Fibroblast of lung (primary cell): ENCODE data around the gene MRC1. TPM values are rescaled to one million over a fixed set of nuclear protein-coding genes. Genes with fewer than 3 reads are reported as not detected.
A peak's percentile ranks its signal among the peaks of the same experiment; 100 is the strongest.

ENCODE experiments used
- DNase-seq, 2 donors: peaks; one replicate each; pipeline versions ENCODE4 v3.0.0 to v3.0.0-alpha.2; 2010; ENCODE audit warnings: low read depth in 2 of 2
- H2AFZ ChIP-seq: 2 replicates; pipeline ENCODE4 v1.5.1; 2012; ENCODE audit warnings: low read length, control low read depth, inconsistent platforms
- H3K27ac ChIP-seq: 2 replicates; pipeline ENCODE4 v1.5.1; 2011; ENCODE audit warnings: low read length, control low read depth; ENCODE audit not compliant: insufficient read depth
- H3K27me3 ChIP-seq: 2 replicates; pipeline ENCODE4 v1.5.1; 2011; ENCODE audit warnings: mild to moderate bottlenecking, low read length; ENCODE audit not compliant: control insufficient read depth, insufficient read depth
- H3K36me3 ChIP-seq: 2 replicates; pipeline ENCODE4 v1.5.1; 2011; ENCODE audit warnings: low read length; ENCODE audit not compliant: control insufficient read depth, insufficient read depth
- H3K4me1 ChIP-seq: 2 replicates; pipeline ENCODE4 v1.5.1; 2011; ENCODE audit warnings: low read length; ENCODE audit not compliant: control insufficient read depth, insufficient read depth; ENCODE audit errors: extremely low read depth
- H3K4me2 ChIP-seq: 2 replicates; pipeline ENCODE4 v1.5.1; 2011; ENCODE audit warnings: low read length, control low read depth; ENCODE audit not compliant: insufficient read depth; ENCODE audit errors: extremely low read depth
- H3K4me3 ChIP-seq, 4 experiments: fragments of 200-600 bp in 1 of 4; sonication (generic) in 1 of 4; replicated peaks in 1 of 4; 2 replicates each; pipeline ENCODE4 v1.5.1; 2011 to 2016; ENCODE audit warnings: low read length in 4 of 4, low read depth in 3 of 4, mild to moderate bottlenecking in 3 of 4, control low read depth in 2 of 4, inconsistent platforms in 1 of 4, mixed read lengths in 1 of 4; ENCODE audit not compliant: insufficient read depth in 1 of 4; ENCODE audit errors: control extremely low read depth in 1 of 4
- H3K79me2 ChIP-seq: 2 replicates; pipeline ENCODE4 v1.5.1; 2012; ENCODE audit warnings: mild to moderate bottlenecking, low read length, inconsistent platforms; ENCODE audit not compliant: control insufficient read depth, insufficient read depth
- H3K9ac ChIP-seq: 2 replicates; pipeline ENCODE4 v1.5.1; 2011; ENCODE audit warnings: mild to moderate bottlenecking, low read length, control low read depth; ENCODE audit not compliant: insufficient read depth
- H3K9me3 ChIP-seq: 2 replicates; pipeline ENCODE4 v1.5.1; 2012; ENCODE audit warnings: low read depth, low read length; ENCODE audit not compliant: control insufficient read depth, insufficient read depth
- H4K20me1 ChIP-seq: 2 replicates; pipeline ENCODE4 v1.5.1; 2011; ENCODE audit warnings: low read length; ENCODE audit not compliant: control insufficient read depth, insufficient read depth; ENCODE audit errors: extremely low read depth
- EZH2 ChIP-seq: IDR thresholded peaks from 2 replicates; pipeline ENCODE4 v1.5.1; 2012; ENCODE audit warnings: low read length, control low read depth, mild to moderate bottlenecking; ENCODE audit errors: missing control alignments
- polyA plus RNA-seq, 2 donors: library from polyadenylated mRNA; depleted of rRNA in 1 of 2; stranded (reverse) in 1 of 2; unstranded in 1 of 2; fragments of >200 nt; gene quantifications; 2 replicates each; pipeline ENCODE4 v1.2.1, GENCODE V29; 2011 to 2012; ENCODE audit warnings: missing spikeins in 1 of 2
- total RNA-seq: library from RNA; depleted of rRNA; stranded (reverse); fragments of >200 nt; gene quantifications from 2 replicates; pipeline ENCODE4 v1.2.1, GENCODE V29; 2014
- TF ChIP-seq, protein P1 (sequence below), 2 donors: IDR thresholded peaks in 1 of 2; conservative IDR thresholded peaks in 1 of 2; 1 replicate in 1 of 2; 2 replicates in 1 of 2; pipeline ENCODE4 v1.5.1; 2011 to 2012; ENCODE audit warnings: low read length in 2 of 2, control low read depth in 1 of 2, inconsistent platforms in 1 of 2, low read depth in 1 of 2, mild to moderate bottlenecking in 1 of 2

MRC1 gene
- total and polyA plus RNA-seq, 2 donors (not counting 1 experiment from before 2014, with no cell fraction given) = 0.01 TPM; not detected in 1

GRCh38 chr10:17831896-17832295 is 22.7 kb downstream of the MRC1 start:
- H4K20me1 ChIP-seq = no peaks in the 10 kb centered on the region
- no peak overlapping the region for H2AFZ ChIP-seq
- no peaks in the 10 kb centered on the region for H3K9me3 ChIP-seq
- H3K36me3 ChIP-seq = no peaks in the 10 kb centered on the region
- no peak overlapping the region for H3K9ac ChIP-seq
- H3K4me2 ChIP-seq = no peak overlapping the region
- peaks cover 6% of the 10 kb centered on the region for H3K4me1 ChIP-seq
- DNase-seq = no peak
- TF ChIP-seq, protein P1, sequence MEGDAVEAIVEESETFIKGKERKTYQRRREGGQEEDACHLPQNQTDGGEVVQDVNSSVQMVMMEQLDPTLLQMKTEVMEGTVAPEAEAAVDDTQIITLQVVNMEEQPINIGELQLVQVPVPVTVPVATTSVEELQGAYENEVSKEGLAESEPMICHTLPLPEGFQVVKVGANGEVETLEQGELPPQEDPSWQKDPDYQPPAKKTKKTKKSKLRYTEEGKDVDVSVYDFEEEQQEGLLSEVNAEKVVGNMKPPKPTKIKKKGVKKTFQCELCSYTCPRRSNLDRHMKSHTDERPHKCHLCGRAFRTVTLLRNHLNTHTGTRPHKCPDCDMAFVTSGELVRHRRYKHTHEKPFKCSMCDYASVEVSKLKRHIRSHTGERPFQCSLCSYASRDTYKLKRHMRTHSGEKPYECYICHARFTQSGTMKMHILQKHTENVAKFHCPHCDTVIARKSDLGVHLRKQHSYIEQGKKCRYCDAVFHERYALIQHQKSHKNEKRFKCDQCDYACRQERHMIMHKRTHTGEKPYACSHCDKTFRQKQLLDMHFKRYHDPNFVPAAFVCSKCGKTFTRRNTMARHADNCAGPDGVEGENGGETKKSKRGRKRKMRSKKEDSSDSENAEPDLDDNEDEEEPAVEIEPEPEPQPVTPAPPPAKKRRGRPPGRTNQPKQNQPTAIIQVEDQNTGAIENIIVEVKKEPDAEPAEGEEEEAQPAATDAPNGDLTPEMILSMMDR (conservative IDR thresholded peaks at IDR 0.05 in 1 of 2, IDR thresholded peaks at IDR 0.05 in 1 of 2; ENCODE audit: low read depth in 1 of 2, low read length in 2 of 2) = no peak
- no peak for TF ChIP-seq EZH2
- H3K27me3 ChIP-seq = no peaks in the 10 kb centered on the region
- H3K4me3 ChIP-seq = no peak overlapping the region
- H3K27ac ChIP-seq = no peak overlapping the region
- no peaks in the 10 kb centered on the region for H3K79me2 ChIP-seq

- Histone ChIP-seq H2AFZ (no peak overlapping the region), H3K4me2 (no peak overlapping the region), H3K9me3 (no peaks in the 10 kb centered on the region), H3K79me2 (no peaks in the 10 kb centered on the region), H3K9ac (no peak overlapping the region), H4K20me1 (no peaks in the 10 kb centered on the region), H3K4me1 (peaks cover 6% of the 10 kb centered on the region), H3K4me3 (no peak overlapping the region), H3K27me3 (no peaks in the 10 kb centered on the region), H3K27ac (no peak overlapping the region), H3K36me3 (no peaks in the 10 kb centered on the region)
- no peak for DNase-seq
- no peak for TF ChIP-seq EZH2
- TF ChIP-seq, protein P1 (conservative IDR thresholded peaks at IDR 0.05 in 1 of 2, IDR thresholded peaks at IDR 0.05 in 1 of 2; ENCODE audit: low read depth in 1 of 2, low read length in 2 of 2) = no peak
Measured at GRCh38 chr10:17833656-17834055, 24.5 kb downstream of the MRC1 start.

- TF ChIP-seq, protein P1 (conservative IDR thresholded peaks at IDR 0.05 in 1 of 2, IDR thresholded peaks at IDR 0.05 in 1 of 2; ENCODE audit: low read depth in 1 of 2, low read length in 2 of 2) = no peak
- no peak for TF ChIP-seq EZH2
- Histone ChIP-seq H3K4me3 (no peak overlapping the region), H3K4me2 (no peak overlapping the region), H2AFZ (no peak overlapping the region), H3K27me3 (no peaks in the 10 kb centered on the region), H3K9me3 (no peaks in the 10 kb centered on the region), H3K79me2 (no peaks in the 10 kb centered on the region), H3K36me3 (no peaks in the 10 kb centered on the region), H3K9ac (no peak overlapping the region), H3K4me1 (peaks cover 6% of the 10 kb centered on the region), H3K27ac (no peak overlapping the region), H4K20me1 (no peaks in the 10 kb centered on the region)
- peak; percentile 56 to 96 for DNase-seq
Measured at GRCh38 chr10:17835688-17836087, 26.5 kb downstream of the MRC1 start.
